GM12891 (cell line): ENCODE data around the gene VMAC.

Experiments used
- POLR2A ChIP-seq: IDR thresholded peaks from 2 replicates; pipeline ENCODE4 v1.6.1; 2011; ENCODE audit warnings: low read depth, low read length, control low read depth
- POLR2AphosphoS5 ChIP-seq: IDR thresholded peaks from 2 replicates; pipeline ENCODE4 v1.6.1; 2011; ENCODE audit warnings: low read depth, low read length, control low read depth
- SPI1 ChIP-seq: IDR thresholded peaks from 2 replicates; pipeline ENCODE4 v1.6.1; 2011; ENCODE audit warnings: low read depth, low read length, control low read depth
- TAF1 ChIP-seq: IDR thresholded peaks from 2 replicates; pipeline ENCODE4 v1.6.1; 2011; ENCODE audit warnings: low read depth, low read length, control low read depth

DNA sequence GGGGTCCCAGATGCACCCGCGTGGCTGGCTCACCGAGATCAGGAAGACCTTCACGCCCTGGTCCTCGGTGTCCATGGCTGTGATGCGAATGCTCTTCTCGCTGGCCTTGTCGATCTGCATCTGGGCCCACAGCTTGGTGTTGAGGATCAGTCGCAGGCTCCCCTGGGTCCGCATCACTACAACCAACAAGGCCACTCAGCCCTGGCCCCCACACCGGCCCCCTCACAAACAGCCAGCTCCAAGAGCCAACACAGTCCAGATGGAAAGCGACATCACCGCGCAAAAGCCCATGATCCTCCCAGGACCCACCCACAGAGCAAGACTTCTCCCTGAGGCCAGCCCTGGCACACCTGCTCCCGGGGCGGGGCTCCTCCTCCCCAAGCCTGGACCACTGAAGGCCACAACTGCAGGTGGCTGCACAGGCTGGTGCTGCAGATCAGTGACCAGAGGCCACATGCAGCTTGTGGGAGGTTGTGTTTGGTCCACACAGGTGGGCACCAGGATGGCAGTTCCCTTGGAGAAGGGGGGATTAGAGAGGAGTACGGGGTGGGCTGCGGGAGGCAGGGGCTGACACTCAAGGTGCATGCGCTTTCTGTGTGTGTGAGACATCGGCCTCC, 13.9 kb downstream of the VMAC start:
- TF ChIP-seq POLR2AphosphoS5, result no peak
- no peak for TF ChIP-seq POLR2A
- no peak for TF ChIP-seq TAF1
- no peak for TF ChIP-seq SPI1
